ENCODE results near the gene TSC22D4.

TSC22D4 gene

GRCh38 chr7:100428967-100429636 lies 49.9 kb downstream of the TSC22D4 start:
- DNase-seq (ENCODE audit: low read depth in 2 of 2), result peak; percentile 100

DNA sequence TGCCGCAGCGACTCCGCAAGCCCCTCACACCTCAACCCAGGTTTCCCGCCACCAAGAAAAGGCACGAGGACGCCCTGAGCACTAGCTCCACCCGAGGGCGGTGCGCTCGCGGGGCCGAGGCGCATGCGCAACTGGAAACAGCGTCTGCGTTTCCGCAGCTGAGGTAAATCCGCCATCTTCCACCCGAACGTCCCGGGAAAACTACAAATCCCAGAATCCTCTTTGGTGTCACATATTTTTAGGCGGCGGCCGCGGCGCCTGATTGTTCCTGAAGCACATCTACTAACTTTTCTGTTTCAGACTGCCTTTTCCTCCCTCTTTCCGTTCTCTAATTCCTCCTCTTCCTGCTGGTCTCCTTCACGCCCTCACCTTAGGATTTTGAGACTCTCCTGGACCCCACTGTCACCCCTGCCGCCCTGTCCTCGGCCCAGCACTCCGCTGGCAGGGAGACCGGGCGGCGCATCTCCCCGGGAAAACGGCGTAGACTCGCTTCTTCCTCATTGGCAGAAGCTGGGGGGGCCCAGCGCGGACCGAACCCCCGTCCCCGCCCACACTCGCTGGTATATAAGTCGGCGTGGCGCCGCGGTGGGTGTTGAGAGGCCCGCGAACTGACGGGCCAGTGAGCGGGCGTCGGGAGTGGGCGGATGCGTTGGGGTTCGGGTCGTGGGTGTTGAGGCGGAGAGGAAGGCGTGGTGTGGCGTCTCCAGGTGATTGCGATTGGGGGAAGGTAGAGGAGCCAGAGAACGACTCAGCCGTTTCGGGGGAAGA lies 50.6 kb downstream of the TSC22D4 start, which contains the start of gene ZCWPW1:
ZCWPW1 (minus strand) TSS at position 505 of the 768 bp plus-strand sequence. CDS start 8,054 bp downstream, outside the sequence.
- peak; percentile 94 to 95 for DNase-seq (ENCODE audit: low read depth in 2 of 2)

DNA sequence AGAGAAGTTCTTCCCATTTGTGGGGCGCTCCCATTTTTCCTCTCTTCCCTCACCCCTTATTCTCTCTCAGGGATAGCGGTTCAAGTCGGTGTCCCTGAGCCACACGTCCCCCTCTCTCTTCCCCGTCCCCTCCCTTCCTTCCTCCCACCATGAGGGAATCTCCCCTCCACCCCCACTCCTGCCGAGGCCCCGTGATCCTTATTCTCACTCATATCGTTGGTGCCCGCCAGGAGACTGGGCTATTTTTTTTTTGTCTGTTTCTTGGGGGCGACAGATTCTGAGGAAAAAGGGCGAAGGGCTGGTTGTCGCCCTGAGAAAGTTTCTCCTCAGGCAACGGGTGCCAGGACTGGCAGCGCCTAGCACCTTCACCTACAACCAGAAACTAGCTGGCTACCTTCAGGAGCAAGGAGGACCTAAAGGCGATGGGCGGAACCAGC lies 51.2 kb downstream of the TSC22D4 start:
- DNase-seq (ENCODE audit: low read depth in 2 of 2), result no peak

DNA sequence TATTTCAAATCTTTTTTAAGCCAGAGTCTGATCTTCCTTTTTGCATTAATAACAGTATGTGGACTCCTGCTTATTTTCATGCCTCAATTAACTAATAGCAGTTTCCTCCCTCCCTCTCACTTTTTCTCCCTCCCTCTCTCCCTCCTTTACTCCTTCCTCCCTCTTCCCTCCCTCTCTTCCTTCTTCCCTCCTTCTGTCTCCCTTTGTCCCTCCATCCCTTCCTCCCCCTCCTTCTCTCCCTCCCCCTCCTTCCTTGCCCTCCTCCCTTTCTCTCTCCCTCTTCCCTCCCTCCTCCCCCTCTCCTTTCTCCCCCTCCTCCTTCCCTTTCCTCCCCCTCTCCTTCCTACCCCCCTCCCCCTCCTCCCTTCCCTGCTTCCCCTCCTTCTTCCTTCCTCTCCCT lies 52.5 kb downstream of the TSC22D4 start:
- no peak for DNase-seq (ENCODE audit: low read depth in 2 of 2)

DNA sequence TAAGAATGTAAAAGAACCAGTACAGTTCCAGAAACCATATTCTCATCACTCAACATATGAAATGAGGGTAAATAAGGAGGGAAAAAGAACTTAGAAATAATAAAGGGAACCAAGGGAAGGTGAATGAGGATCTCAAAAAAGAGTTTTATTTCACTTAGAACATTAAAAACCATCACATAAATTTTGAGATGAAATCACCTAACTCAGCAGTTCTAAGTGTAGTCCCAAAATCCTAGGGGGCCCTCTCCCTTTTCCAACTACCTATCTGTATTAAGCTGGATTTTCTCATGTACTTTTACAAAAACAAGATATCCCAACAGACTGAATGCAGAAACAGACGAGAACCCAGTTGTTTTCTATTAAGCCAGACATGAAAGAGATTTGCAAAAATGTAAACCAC lies 53.7 kb downstream of the TSC22D4 start:
- DNase-seq (ENCODE audit: low read depth in 2 of 2), result no peak

GRCh38 chr7:100423315-100423714 lies 55.7 kb downstream of the TSC22D4 start:
- DNase-seq (ENCODE audit: low read depth in 2 of 2), result no peak

DNA sequence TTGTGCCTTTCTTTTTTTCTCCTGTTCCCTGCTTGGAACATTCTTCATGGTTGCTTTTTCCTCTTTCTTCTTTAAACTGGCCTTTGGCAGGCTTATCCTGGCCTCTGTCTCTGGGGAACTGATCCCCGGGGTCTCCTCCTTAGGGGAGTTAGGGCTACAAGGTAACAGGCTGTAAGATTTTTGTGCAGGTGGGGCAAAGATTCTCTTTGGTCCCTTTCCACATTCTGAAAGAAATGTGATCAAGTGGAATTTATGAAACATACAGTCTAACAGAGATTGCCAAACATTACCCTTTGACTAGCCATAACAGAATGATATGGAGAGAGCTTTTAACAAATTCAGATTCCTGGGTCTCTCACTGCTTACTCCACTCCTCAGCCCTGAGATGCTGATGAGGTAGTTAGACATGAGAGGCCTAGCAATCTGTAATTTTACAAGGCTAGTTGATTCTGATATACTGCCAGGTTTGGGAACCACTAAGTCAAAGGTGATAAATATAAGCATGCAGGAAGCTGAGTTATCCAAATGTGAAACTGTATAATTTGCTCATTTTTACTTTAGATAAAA lies 59.3 kb downstream of the TSC22D4 start:
- DNase-seq (ENCODE audit: low read depth in 2 of 2), result no peak

DNA sequence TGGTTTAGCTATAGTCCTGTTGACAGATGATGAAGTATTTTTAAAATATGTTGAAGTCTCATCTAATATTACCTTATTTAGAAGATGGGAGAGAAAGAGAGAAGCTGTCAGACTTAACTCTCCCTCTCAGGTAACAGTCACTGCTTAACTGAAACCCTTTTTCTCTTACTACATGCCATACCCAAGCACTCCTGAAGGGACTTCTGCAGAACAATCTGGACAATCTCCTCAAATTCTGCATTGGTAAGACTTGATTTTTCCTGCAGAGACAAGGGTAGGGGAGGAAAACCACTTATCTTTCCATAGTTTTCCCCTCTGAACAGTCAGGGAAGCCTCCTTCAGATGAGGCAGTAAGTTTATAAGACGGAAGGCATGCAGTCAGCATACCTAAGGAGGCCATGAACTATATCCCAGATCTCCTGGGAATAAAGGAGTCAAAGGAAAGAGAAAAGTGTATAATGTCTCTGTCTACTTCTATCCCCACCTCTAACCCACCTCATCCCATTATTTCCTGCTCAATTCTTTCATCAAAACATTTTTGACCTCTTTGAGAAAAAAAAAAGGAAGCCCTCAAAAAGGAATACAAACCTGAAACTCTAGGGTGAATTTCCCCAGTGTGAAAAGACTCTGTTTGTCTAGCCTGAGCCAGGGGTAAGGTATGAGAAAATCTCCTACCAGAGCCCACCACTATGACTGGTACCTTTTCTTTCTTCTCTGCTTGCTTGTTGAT lies 59.9 kb downstream of the TSC22D4 start:
- no peak for DNase-seq (ENCODE audit: low read depth in 2 of 2)
